ENCODE data around the gene LRRC3B.

The LRRC3B gene

GRCh38 chr3:26655231-26655630, 32.7 kb downstream of the LRRC3B start:
- TF ChIP-seq, protein P1, sequence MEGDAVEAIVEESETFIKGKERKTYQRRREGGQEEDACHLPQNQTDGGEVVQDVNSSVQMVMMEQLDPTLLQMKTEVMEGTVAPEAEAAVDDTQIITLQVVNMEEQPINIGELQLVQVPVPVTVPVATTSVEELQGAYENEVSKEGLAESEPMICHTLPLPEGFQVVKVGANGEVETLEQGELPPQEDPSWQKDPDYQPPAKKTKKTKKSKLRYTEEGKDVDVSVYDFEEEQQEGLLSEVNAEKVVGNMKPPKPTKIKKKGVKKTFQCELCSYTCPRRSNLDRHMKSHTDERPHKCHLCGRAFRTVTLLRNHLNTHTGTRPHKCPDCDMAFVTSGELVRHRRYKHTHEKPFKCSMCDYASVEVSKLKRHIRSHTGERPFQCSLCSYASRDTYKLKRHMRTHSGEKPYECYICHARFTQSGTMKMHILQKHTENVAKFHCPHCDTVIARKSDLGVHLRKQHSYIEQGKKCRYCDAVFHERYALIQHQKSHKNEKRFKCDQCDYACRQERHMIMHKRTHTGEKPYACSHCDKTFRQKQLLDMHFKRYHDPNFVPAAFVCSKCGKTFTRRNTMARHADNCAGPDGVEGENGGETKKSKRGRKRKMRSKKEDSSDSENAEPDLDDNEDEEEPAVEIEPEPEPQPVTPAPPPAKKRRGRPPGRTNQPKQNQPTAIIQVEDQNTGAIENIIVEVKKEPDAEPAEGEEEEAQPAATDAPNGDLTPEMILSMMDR (IDR thresholded peaks at IDR 0.05; ENCODE audit: insufficient read depth, low read length, missing control alignments) = no peak
- no peak overlapping the region for H3K4me3 ChIP-seq (ENCODE audit: low read depth, low read length)
- ChIA-PET CTCF (no interaction called here), POLR2A (no interaction called here)
- no peak for DNase-seq (ENCODE audit: low read depth, low spot score)

DNA sequence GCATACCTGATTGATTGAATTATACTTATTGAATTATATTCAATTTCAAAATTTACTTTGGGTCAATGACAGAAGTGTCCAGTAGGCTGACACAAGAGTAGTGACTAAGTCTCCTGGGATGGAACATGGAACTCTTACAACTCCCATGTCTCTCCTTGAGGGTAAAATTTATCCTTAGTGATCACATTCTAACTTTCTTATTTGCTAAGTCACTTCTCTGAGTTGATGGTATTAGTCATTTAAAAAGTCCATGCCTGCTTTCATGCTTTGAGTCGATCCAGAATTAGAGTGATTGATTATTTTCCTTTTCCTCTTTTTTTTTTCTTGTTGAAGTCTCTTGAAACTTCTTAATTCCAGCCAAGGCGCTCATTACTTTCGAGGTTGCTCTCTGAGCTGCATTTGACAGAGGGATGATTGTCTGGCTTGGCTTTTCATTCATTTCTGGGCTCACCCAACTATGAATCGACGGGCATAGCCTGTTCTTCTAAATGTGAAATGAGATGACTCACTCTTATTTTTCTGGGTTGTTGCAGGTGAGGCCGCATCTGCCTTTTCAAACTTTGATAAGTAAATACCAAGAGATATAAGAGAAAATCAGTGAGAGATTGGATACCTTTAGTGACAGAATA, 34.9 kb downstream of the LRRC3B start:
- no peak for DNase-seq (ENCODE audit: low read depth, low spot score)
- ChIA-PET CTCF (no interaction called here), POLR2A (no interaction called here)
- TF ChIP-seq, protein P1 (IDR thresholded peaks at IDR 0.05; ENCODE audit: insufficient read depth, low read length, missing control alignments) = no peak
- no peak overlapping the region for H3K4me3 ChIP-seq (ENCODE audit: low read depth, low read length)

DNA sequence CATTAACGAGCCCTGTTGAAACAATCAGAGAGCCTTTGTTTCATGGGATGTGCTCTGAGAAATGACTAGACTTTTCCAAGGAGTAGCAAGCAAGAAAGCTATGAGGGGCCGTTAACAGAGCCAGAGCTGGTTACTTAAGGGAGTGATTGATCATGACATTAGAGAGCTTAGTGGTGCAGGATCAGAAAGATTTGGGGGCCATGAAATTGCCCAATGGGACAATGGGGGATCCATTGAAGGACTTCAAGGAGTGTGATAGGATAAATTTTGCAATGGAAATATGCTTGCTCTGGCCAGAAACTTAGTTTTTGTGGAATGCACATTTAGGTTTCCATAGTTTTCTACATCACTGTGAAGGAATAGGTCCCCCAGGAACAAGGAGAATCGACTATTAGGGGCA, 45.6 kb downstream of the LRRC3B start:
- no peak overlapping the region for H3K4me3 ChIP-seq (ENCODE audit: low read depth, low read length)
- TF ChIP-seq, protein P1 (IDR thresholded peaks at IDR 0.05; ENCODE audit: insufficient read depth, low read length, missing control alignments) = no peak
- no peak for DNase-seq (ENCODE audit: low read depth, low spot score)
- ChIA-PET CTCF (no interaction called here), POLR2A (no interaction called here)

GRCh38 chr3:26668696-26669095, 46.1 kb downstream of the LRRC3B start:
- no peak overlapping the region for H3K4me3 ChIP-seq (ENCODE audit: low read depth, low read length)
- POLR2A ChIA-PET = no interaction called here
- TF ChIP-seq, protein P1 (IDR thresholded peaks at IDR 0.05; ENCODE audit: insufficient read depth, low read length, missing control alignments) = no peak
- CTCF ChIA-PET = no interaction called here
- DNase-seq (ENCODE audit: low read depth, low spot score) = no peak

DNA sequence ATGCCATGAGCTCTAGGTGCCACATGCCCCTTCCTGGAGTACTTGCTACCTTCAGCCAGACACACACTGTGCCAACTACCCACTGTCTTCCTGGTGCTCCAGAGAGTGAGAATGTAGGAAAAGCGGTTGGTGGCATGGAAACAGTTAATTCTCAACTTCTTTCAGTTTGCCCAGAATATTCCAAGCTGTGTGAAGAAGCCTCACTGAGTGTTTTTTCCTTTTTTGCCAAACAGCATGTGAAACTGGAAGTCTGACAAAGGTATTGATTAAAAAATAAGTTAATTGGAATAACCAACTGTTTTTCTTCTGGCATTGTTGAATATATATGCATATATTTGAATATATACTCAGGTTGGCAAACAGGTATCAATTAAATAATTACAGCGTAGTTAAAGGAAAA, 52.8 kb downstream of the LRRC3B start:
- ChIA-PET POLR2A (no interaction called here), CTCF (no interaction called here)
- no peak for DNase-seq (ENCODE audit: low read depth, low spot score)
- H3K4me3 ChIP-seq (ENCODE audit: low read depth, low read length) = no peak overlapping the region
- TF ChIP-seq, protein P1 (IDR thresholded peaks at IDR 0.05; ENCODE audit: insufficient read depth, low read length, missing control alignments) = no peak

GRCh38 chr3:26681632-26682031, 59.1 kb downstream of the LRRC3B start:
- CTCF ChIA-PET = no interaction called here
- POLR2A ChIA-PET = no interaction called here
- no peak for DNase-seq (ENCODE audit: low read depth, low spot score)
- H3K4me3 ChIP-seq (ENCODE audit: low read depth, low read length) = no peak overlapping the region
- TF ChIP-seq, protein P1 (IDR thresholded peaks at IDR 0.05; ENCODE audit: insufficient read depth, low read length, missing control alignments) = no peak
